ENCODE data around the gene FAM89A. TPM values are rescaled to one million over a fixed set of nuclear protein-coding genes. Genes with fewer than 3 reads are reported as not detected.

FAM89A gene
- polyA plus RNA-seq, 1 of the 3 experiments (the other 2 are of a cell fraction), result 2.7 TPM

- no peaks in the 10 kb centered on the region for H4K20me1 ChIP-seq (ENCODE audit: insufficient read depth)
- H3K79me2 ChIP-seq (ENCODE audit: insufficient read depth), result no peaks in the 10 kb centered on the region
- H3K9me2 ChIP-seq, result no peaks in the 10 kb centered on the region
- H3K36me3 ChIP-seq (replicated peaks in 1 of 2; ENCODE audit: control insufficient read depth in 1 of 2, insufficient read depth in 2 of 2, low read length in 1 of 2), result no peaks in the 10 kb centered on the region
- no peaks in the 10 kb centered on the region for H3K9me3 ChIP-seq
- ChIA-PET CTCF (interaction anchor here (1.3 to 2.9 kb wide), 2 partner anchors 23 to 152 kb away, joined by 4 to 9 read pairs; no protein-coding TSS in a partner anchor), POLR2A (no interaction called here)
- no peak overlapping the region for H3K9ac ChIP-seq
- no peaks in the 10 kb centered on the region for H3K27me3 ChIP-seq (ENCODE audit: insufficient read depth)
- no peak overlapping the region for H3K4me3 ChIP-seq (ENCODE audit: low read depth in 2 of 2, low read length in 1 of 2)
- H2AFZ ChIP-seq (ENCODE audit: low read depth), result no peak overlapping the region
- 34% methylated on average over 8 of the region's 8 CpGs for WGBS (ENCODE audit: low lambda C conversion rate)
- H3K4me1 ChIP-seq (ENCODE audit: control insufficient read depth in 1 of 2, insufficient read depth in 2 of 2, low read depth in 1 of 2, low read length in 1 of 2), result peaks cover 0 to 7% of the 10 kb centered on the region in 2 experiments; a peak in 2 of 4 replicates
- TF ChIP-seq YY1 (IDR thresholded peaks at IDR 0.05; ENCODE audit: low read depth) (no peak), FOSL2 (IDR thresholded peaks at IDR 0.05; ENCODE audit: borderline replicate concordance, low read depth) (no peak), FOXJ3 (CRISPR knock-in tag; IDR thresholded peaks at IDR 0.05) (no peak), POLR2AphosphoS5 (IDR thresholded peaks at IDR 0.05; ENCODE audit: low read depth, low read length) (no peak), MXI1 (IDR thresholded peaks at IDR 0.05; ENCODE audit: low read depth, low read length) (no peak), TEAD4 (IDR thresholded peaks at IDR 0.05; ENCODE audit: borderline replicate concordance, insufficient read depth) (no peak), EP300 (IDR thresholded peaks at IDR 0.05; ENCODE audit: borderline replicate concordance in 1 of 2, low read depth in 1 of 2, low read length in 1 of 2) (no peak)
- no peak overlapping the region for H3K27ac ChIP-seq (ENCODE audit: low read depth in 2 of 2, low read length in 1 of 2)
- H3K4me2 ChIP-seq, result no peak overlapping the region
- DNase-seq, result no peak
- H3F3A ChIP-seq (replicated peaks; ENCODE audit: insufficient read depth), result no peaks in the 10 kb centered on the region
Measured at GRCh38 chr1:231058416-231059109, 18.5 kb upstream of the FAM89A start.

GRCh38 chr1:231057410-231057809 is 17.4 kb upstream of the FAM89A start:
- POLR2A ChIA-PET, result no interaction called here
- Histone ChIP-seq H3K9me3 (no peaks in the 10 kb centered on the region), H3K27me3 (ENCODE audit: insufficient read depth) (no peaks in the 10 kb centered on the region), H3K4me1 (ENCODE audit: control insufficient read depth in 1 of 2, insufficient read depth in 2 of 2, low read depth in 1 of 2, low read length in 1 of 2) (peaks cover 0 to 7% of the 10 kb centered on the region in 2 experiments; a peak in 2 of 4 replicates), H3K79me2 (ENCODE audit: insufficient read depth) (no peaks in the 10 kb centered on the region), H2AFZ (ENCODE audit: low read depth) (no peak overlapping the region), H4K20me1 (ENCODE audit: insufficient read depth) (no peaks in the 10 kb centered on the region), H3K27ac (ENCODE audit: low read depth in 2 of 2, low read length in 1 of 2) (no peak overlapping the region), H3K9me2 (no peaks in the 10 kb centered on the region), H3K36me3 (replicated peaks in 1 of 2; ENCODE audit: control insufficient read depth in 1 of 2, insufficient read depth in 2 of 2, low read length in 1 of 2) (no peaks in the 10 kb centered on the region), H3F3A (replicated peaks; ENCODE audit: insufficient read depth) (no peaks in the 10 kb centered on the region), H3K4me2 (no peak overlapping the region), H3K4me3 (ENCODE audit: low read depth in 2 of 2, low read length in 1 of 2) (no peak overlapping the region), H3K9ac (no peak overlapping the region)
- CTCF ChIA-PET, result interaction anchor here (2.9 kb wide), 1 partner anchor 153 kb away, joined by 9 read pairs; no protein-coding TSS in a partner anchor
- WGBS (ENCODE audit: low lambda C conversion rate), result 23% methylated on average over 3 of the region's 3 CpGs
- TF ChIP-seq SIN3A (IDR thresholded peaks at IDR 0.05; ENCODE audit: borderline replicate concordance, low read depth, low read length) (no peak), ZBTB33 (IDR thresholded peaks at IDR 0.05; ENCODE audit: borderline replicate concordance, low read depth) (no peak), TCF12 (IDR thresholded peaks at IDR 0.05) (no peak), MEF2A (IDR thresholded peaks at IDR 0.05; ENCODE audit: borderline replicate concordance, low read depth) (no peak), EP300 (IDR thresholded peaks at IDR 0.05; ENCODE audit: borderline replicate concordance in 1 of 2, low read depth in 1 of 2, low read length in 1 of 2) (no peak), SMC3 (IDR thresholded peaks at IDR 0.05; ENCODE audit: low read depth, low read length) (no peak), REST (IDR thresholded peaks at IDR 0.05; ENCODE audit: low read depth, low read length) (no peak), ELF1 (IDR thresholded peaks at IDR 0.05) (no peak)
- no peak for DNase-seq
